H1 (cell line): Measurements from ENCODE around the gene PCID2.

Experiments used
- BRCA1 ChIP-seq: IDR thresholded peaks from 2 replicates; pipeline ENCODE4 v1.6.1; 2012; ENCODE audit warnings: low read depth, low read length, improper control_type of control experiment
- EP300 ChIP-seq, 2 experiments: IDR thresholded peaks; 1 replicate in 1 of 2; 2 replicates in 1 of 2; pipeline ENCODE4 v1.6.1; 2011 to 2012; ENCODE audit warnings: low read depth in 2 of 2, low read length in 2 of 2, mild to moderate bottlenecking in 2 of 2, borderline replicate concordance in 1 of 2, inconsistent platforms in 1 of 2, moderate library complexity in 1 of 2
- KDM4A ChIP-seq: IDR thresholded peaks from one replicate; pipeline ENCODE4 v1.7.1; 2012; ENCODE audit warnings: low read depth, mild to moderate bottlenecking, moderate library complexity, low read length, inconsistent platforms; ENCODE audit not compliant: severe bottlenecking
- NRF1 ChIP-seq: IDR thresholded peaks from 2 replicates; pipeline ENCODE4 v1.6.1; 2011; ENCODE audit warnings: mild to moderate bottlenecking, low read depth, low read length, improper control_type of control experiment
- POLR2A ChIP-seq, 2 experiments: IDR thresholded peaks; 1 replicate in 1 of 2; 2 replicates in 1 of 2; pipeline ENCODE4 v1.6.1; 2011; ENCODE audit warnings: low read depth in 2 of 2, low read length in 2 of 2, mild to moderate bottlenecking in 2 of 2; ENCODE audit errors: control extremely low read depth in 1 of 2
- RXRA ChIP-seq: IDR thresholded peaks from 2 replicates; pipeline ENCODE4 v1.6.1; 2011; ENCODE audit warnings: low read depth, mild to moderate bottlenecking, low read length, moderate library complexity; ENCODE audit not compliant: insufficient read depth
- TAF1 ChIP-seq: IDR thresholded peaks from 2 replicates; pipeline ENCODE4 v1.6.1; 2011; ENCODE audit warnings: mild to moderate bottlenecking, low read depth, low read length
- TBP ChIP-seq: IDR thresholded peaks from 2 replicates; pipeline ENCODE4 v1.6.1; 2011; ENCODE audit warnings: low read depth, low read length, improper control_type of control experiment
- TEAD4 ChIP-seq: IDR thresholded peaks from 2 replicates; pipeline ENCODE4 v1.6.1; 2012; ENCODE audit warnings: low read depth, low read length, inconsistent platforms, mixed read lengths
- YY1 ChIP-seq: IDR thresholded peaks from 2 replicates; pipeline ENCODE4 v1.6.1; 2011; ENCODE audit warnings: low read depth, mild to moderate bottlenecking, low read length
- TF ChIP-seq, protein P1 (sequence below), 3 experiments: IDR thresholded peaks; 1 replicate in 2 of 3; 2 replicates in 1 of 3; pipeline versions ENCODE4 v1.5.1 to v1.6.1; 2011; ENCODE audit warnings: low read length in 3 of 3, mild to moderate bottlenecking in 3 of 3, inconsistent platforms in 2 of 3, low read depth in 1 of 3, moderate library complexity in 1 of 3; ENCODE audit not compliant: insufficient read depth in 1 of 3; ENCODE audit errors: control extremely low read depth in 1 of 3
- TF ChIP-seq, protein P2 (sequence below): IDR thresholded peaks from 2 replicates; pipeline ENCODE4 v1.6.1; 2012; ENCODE audit warnings: inconsistent platforms

DNA sequence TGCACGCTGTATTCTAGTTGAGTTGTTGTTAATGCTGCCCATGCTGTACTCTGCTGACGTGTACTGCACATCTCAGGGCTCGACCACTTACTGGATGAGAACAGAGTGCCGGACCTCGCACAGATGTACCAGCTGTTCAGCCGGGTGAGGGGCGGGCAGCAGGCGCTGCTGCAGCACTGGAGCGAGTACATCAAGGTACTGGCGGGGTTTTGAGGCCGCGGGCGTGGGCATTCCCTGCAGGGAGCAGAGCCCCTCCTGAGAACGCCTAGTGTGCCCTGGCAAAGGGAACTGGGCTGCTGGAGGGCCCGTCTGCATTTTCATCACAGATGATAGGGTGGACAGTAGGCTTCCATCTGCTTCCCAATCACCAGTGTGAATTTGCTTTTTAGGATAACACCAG lies 30.9 kb upstream of the PCID2 start:
- TF ChIP-seq, protein P1, sequence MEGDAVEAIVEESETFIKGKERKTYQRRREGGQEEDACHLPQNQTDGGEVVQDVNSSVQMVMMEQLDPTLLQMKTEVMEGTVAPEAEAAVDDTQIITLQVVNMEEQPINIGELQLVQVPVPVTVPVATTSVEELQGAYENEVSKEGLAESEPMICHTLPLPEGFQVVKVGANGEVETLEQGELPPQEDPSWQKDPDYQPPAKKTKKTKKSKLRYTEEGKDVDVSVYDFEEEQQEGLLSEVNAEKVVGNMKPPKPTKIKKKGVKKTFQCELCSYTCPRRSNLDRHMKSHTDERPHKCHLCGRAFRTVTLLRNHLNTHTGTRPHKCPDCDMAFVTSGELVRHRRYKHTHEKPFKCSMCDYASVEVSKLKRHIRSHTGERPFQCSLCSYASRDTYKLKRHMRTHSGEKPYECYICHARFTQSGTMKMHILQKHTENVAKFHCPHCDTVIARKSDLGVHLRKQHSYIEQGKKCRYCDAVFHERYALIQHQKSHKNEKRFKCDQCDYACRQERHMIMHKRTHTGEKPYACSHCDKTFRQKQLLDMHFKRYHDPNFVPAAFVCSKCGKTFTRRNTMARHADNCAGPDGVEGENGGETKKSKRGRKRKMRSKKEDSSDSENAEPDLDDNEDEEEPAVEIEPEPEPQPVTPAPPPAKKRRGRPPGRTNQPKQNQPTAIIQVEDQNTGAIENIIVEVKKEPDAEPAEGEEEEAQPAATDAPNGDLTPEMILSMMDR (IDR thresholded peaks at IDR 0.05; ENCODE audit: control extremely low read depth in 1 of 3, insufficient read depth in 1 of 3, low read depth in 1 of 3, low read length in 3 of 3), result no peak
- TF ChIP-seq BRCA1, result no peak
- TF ChIP-seq YY1, result no peak
- no peak for TF ChIP-seq POLR2A (IDR thresholded peaks at IDR 0.05; ENCODE audit: control extremely low read depth in 1 of 2, low read depth in 2 of 2, low read length in 2 of 2)
- TF ChIP-seq EP300 (IDR thresholded peaks at IDR 0.05; ENCODE audit: borderline replicate concordance in 1 of 2, low read depth in 2 of 2, low read length in 2 of 2), result no peak
- no peak for TF ChIP-seq TBP
- no peak for TF ChIP-seq TEAD4
- no peak for TF ChIP-seq TAF1
- TF ChIP-seq, protein P2, sequence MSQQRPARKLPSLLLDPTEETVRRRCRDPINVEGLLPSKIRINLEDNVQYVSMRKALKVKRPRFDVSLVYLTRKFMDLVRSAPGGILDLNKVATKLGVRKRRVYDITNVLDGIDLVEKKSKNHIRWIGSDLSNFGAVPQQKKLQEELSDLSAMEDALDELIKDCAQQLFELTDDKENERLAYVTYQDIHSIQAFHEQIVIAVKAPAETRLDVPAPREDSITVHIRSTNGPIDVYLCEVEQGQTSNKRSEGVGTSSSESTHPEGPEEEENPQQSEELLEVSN, result no peak
- TF ChIP-seq KDM4A, result no peak
- TF ChIP-seq NRF1, result no peak
- TF ChIP-seq RXRA, result no peak
